HG02943 (cell line): ENCODE data around the gene LIMS1.
"Not testable (repeated sequence)": the region's sequence is repeated elsewhere in the genome, so short reads cannot be mapped to it uniquely, and the experiment has no call there.

ENCODE experiments used
- ATAC-seq: cut with Tn5 transposase; IDR thresholded peaks from one replicate; pipeline ENCODE4 v1.9.1; 2021; ENCODE audit warnings: mild to moderate bottlenecking, low read depth, moderate library complexity; ENCODE audit not compliant: unreplicated experiment

Gene LIMS1

GRCh38 chr2:108548208-108549003 lies 14.1 kb downstream of the LIMS1 start:
- ATAC-seq: no peak

- no peak for ATAC-seq
These were observed 18.3 kb downstream of the LIMS1 start for GRCh38 chr2:108552566-108552965.

- no peak for ATAC-seq
These were observed 19.1 kb downstream of the LIMS1 start for GRCh38 chr2:108553209-108553919.

- no peak for ATAC-seq
These were observed 20.3 kb downstream of the LIMS1 start for GRCh38 chr2:108554528-108554927.

- no peak for ATAC-seq
These were observed 21.3 kb downstream of the LIMS1 start for GRCh38 chr2:108555572-108555971.

GRCh38 chr2:108556581-108556980 lies 22.3 kb downstream of the LIMS1 start:
- not testable (repeated sequence) for ATAC-seq

- ATAC-seq: no peak
These were observed 26.1 kb downstream of the LIMS1 start for GRCh38 chr2:108560241-108560811.

GRCh38 chr2:108560895-108561530 lies 26.7 kb downstream of the LIMS1 start:
- ATAC-seq: no peak

GRCh38 chr2:108562274-108562673 lies 28.0 kb downstream of the LIMS1 start:
- no peak for ATAC-seq

- no peak for ATAC-seq
These were observed 30.2 kb downstream of the LIMS1 start for GRCh38 chr2:108564510-108564909.

- peak; percentile 59 for ATAC-seq
These were observed 31.6 kb downstream of the LIMS1 start for GRCh38 chr2:108565778-108566375.

GRCh38 chr2:108570416-108570815 lies 36.1 kb downstream of the LIMS1 start:
- ATAC-seq: no peak

GRCh38 chr2:108571286-108571685 lies 37.0 kb downstream of the LIMS1 start:
- ATAC-seq: no peak

GRCh38 chr2:108573061-108573460 lies 38.8 kb downstream of the LIMS1 start:
- no peak for ATAC-seq

GRCh38 chr2:108574332-108574731 lies 40.1 kb downstream of the LIMS1 start:
- ATAC-seq: no peak

- ATAC-seq: peak; percentile 97
These were observed 41.1 kb downstream of the LIMS1 start for GRCh38 chr2:108575132-108575966.

- ATAC-seq: no peak
These were observed 42.8 kb downstream of the LIMS1 start for GRCh38 chr2:108577099-108577498.

GRCh38 chr2:108579623-108580022 lies 45.4 kb downstream of the LIMS1 start:
- ATAC-seq: no peak

- no peak for ATAC-seq
These were observed 45.8 kb downstream of the LIMS1 start for GRCh38 chr2:108580050-108580449.
